ENCODE measurements around the gene DDIT3. TPM values are rescaled to one million over a fixed set of nuclear protein-coding genes. Genes with fewer than 3 reads are reported as not detected.

The DDIT3 gene
- total RNA-seq, 1 experiment from 2014 or later: 14.1 TPM

- Histone ChIP-seq H3K18ac (ENCODE audit: insufficient read length, low read depth, low read length) (no peak overlapping the region), H4K91ac (ENCODE audit: insufficient read length, low read depth, low read length) (no peak overlapping the region), H3K4me2 (ENCODE audit: insufficient read depth, insufficient read length, low read length) (no peak overlapping the region), H2BK12ac (ENCODE audit: insufficient read length, low read depth, low read length) (no peak overlapping the region), H3K4ac (ENCODE audit: low read depth, low read length) (no peak overlapping the region), H2BK15ac (ENCODE audit: low read depth, low read length) (no peak overlapping the region), H3K23me2 (ENCODE audit: insufficient read length, low read depth, low read length, poor library complexity, severe bottlenecking) (peaks cover 2% of the 10 kb centered on the region), H3K27ac (ENCODE audit: insufficient read length, low read depth, low read length) (no peak overlapping the region), H3K9me3 (ENCODE audit: control insufficient read depth, low read depth, low read length) (no peaks in the 10 kb centered on the region), H2AK5ac (ENCODE audit: insufficient read length, low read length) (no peak overlapping the region), H3K4me1 (ENCODE audit: insufficient read depth, low read length) (peaks cover 3% of the 10 kb centered on the region; the same call in 1 of the 2 replicates), H3K56ac (ENCODE audit: insufficient read length, low read depth, low read length) (no peak overlapping the region), H3K27me3 (ENCODE audit: insufficient read depth, low read length) (no peaks in the 10 kb centered on the region), H3T11ph (ENCODE audit: low read length) (no peak overlapping the region), H3K79me2 (ENCODE audit: insufficient read depth, low read length) (peaks cover 3% of the 10 kb centered on the region; the same call in 1 of the 2 replicates), H2BK20ac (ENCODE audit: low read depth, low read length, poor library complexity, severe bottlenecking) (no peak overlapping the region), H2BK120ac (ENCODE audit: low read depth, low read length, poor library complexity, severe bottlenecking) (no peak overlapping the region), H3K14ac (ENCODE audit: insufficient read depth, low read length) (no peak overlapping the region), H3K9ac (ENCODE audit: extremely low read depth, insufficient read length, low read length) (no peak overlapping the region), H4K5ac (ENCODE audit: insufficient read length, low read depth, low read length) (no peak overlapping the region), H2BK5ac (ENCODE audit: insufficient read length, low read length) (no peak overlapping the region), H4K20me1 (ENCODE audit: control insufficient read depth, insufficient read depth, insufficient read length) (no peaks in the 10 kb centered on the region), H2AFZ (ENCODE audit: low read length) (no peak overlapping the region), H4K8ac (replicated peaks; ENCODE audit: insufficient read length, low read depth, low read length) (no peak overlapping the region), H3K79me1 (ENCODE audit: insufficient read depth, low read depth, low read length, poor library complexity, severe bottlenecking) (no peaks in the 10 kb centered on the region), H3K23ac (ENCODE audit: insufficient read length, low read depth, low read length) (no peak overlapping the region)
- H3K4me3 Mint-ChIP-seq: no peak overlapping the region
- peaks cover 0 to 2% of the 10 kb centered on the region in 2 experiments; a peak in 1 of 5 replicates for H3K9me3 Mint-ChIP-seq
- no peak for TF ChIP-seq CTCF (conservative IDR thresholded peaks at IDR 0.05)
- H3K4me1 Mint-ChIP-seq: peaks cover 11 to 12% of the 10 kb centered on the region in 2 experiments
- H3K36me3 Mint-ChIP-seq (ENCODE audit: insufficient read depth in 1 of 3, low read depth in 3 of 3): peaks cover under 1 to 6% (median 3%) of the 10 kb centered on the region in 3 experiments; a peak in 6 of 7 replicates
- peaks cover 16% of the 10 kb centered on the region for H3K27me3 Mint-ChIP-seq (ENCODE audit: low read depth)
- peak overlapping the region in 1 of 3 experiments; percentile 11; a peak in 3 of 7 replicates for H3K27ac Mint-ChIP-seq
- WGBS (ENCODE audit: extremely low coverage, insufficient read length, low lambda C conversion rate): no CpG with 5 or more reads among the region's 5 CpGs
- no peak for DNase-seq
Measured at GRCh38 chr12:57483466-57483865, 36.8 kb downstream of the DDIT3 start.

All from H9 (cell line).